ENCODE results near the gene ODAD4.

GRCh38 chr17:41971721-41972523 is 41.5 kb downstream of the ODAD4 start:
- TF ChIP-seq, protein P1, sequence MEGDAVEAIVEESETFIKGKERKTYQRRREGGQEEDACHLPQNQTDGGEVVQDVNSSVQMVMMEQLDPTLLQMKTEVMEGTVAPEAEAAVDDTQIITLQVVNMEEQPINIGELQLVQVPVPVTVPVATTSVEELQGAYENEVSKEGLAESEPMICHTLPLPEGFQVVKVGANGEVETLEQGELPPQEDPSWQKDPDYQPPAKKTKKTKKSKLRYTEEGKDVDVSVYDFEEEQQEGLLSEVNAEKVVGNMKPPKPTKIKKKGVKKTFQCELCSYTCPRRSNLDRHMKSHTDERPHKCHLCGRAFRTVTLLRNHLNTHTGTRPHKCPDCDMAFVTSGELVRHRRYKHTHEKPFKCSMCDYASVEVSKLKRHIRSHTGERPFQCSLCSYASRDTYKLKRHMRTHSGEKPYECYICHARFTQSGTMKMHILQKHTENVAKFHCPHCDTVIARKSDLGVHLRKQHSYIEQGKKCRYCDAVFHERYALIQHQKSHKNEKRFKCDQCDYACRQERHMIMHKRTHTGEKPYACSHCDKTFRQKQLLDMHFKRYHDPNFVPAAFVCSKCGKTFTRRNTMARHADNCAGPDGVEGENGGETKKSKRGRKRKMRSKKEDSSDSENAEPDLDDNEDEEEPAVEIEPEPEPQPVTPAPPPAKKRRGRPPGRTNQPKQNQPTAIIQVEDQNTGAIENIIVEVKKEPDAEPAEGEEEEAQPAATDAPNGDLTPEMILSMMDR (IDR thresholded peaks at IDR 0.05), result no peak
- TF ChIP-seq EP300 (IDR thresholded peaks at IDR 0.05; ENCODE audit: low read depth) (no peak), POLR2AphosphoS5 (IDR thresholded peaks at IDR 0.05) (no peak)
